GM23338 (cell line): ENCODE results near the gene RAC3. TPM values are rescaled to one million over a fixed set of nuclear protein-coding genes. Genes with fewer than 3 reads are reported as not detected.

ENCODE experiments used
- ATAC-seq: fragments of 200-7000 bp; cut with Tn5 transposase; 3 replicates; pipeline ENCODE4 v1.9.1; 2020
- DNase-seq: peaks from one replicate; pipeline ENCODE4 v3.0.0-alpha.2; 2015; ENCODE audit warnings: low spot score
- H2AFZ ChIP-seq: fragments of 200-600 bp; sonication (generic); 2 replicates; pipeline ENCODE4 v1.8.0; 2016; ENCODE audit warnings: antibody characterized with exemption, mild to moderate bottlenecking, moderate library complexity
- H3F3A ChIP-seq: fragments of 200-600 bp; sonication (generic); replicated peaks from 2 replicates; pipeline ENCODE4 v1.8.0; 2017; ENCODE audit warnings: antibody characterized with exemption, mixed run types, low read depth
- H3K27ac ChIP-seq: fragments of 200-600 bp; sonication (generic); 2 replicates; pipeline ENCODE4 v1.6.1; 2016; ENCODE audit warnings: low read depth
- H3K27me3 ChIP-seq: fragments of 200-600 bp; sonication (generic); 2 replicates; pipeline ENCODE4 v1.8.0; 2016; ENCODE audit warnings: mild to moderate bottlenecking, mixed run types, moderate library complexity; ENCODE audit not compliant: insufficient read depth
- H3K36me3 ChIP-seq: fragments of 200-600 bp; sonication (generic); 2 replicates; pipeline ENCODE4 v1.8.0; 2016; ENCODE audit warnings: mild to moderate bottlenecking; ENCODE audit not compliant: insufficient read depth
- H3K4me1 ChIP-seq: fragments of 200-600 bp; sonication (generic); 2 replicates; pipeline ENCODE4 v1.8.0; 2016; ENCODE audit warnings: mild to moderate bottlenecking, moderate library complexity; ENCODE audit not compliant: insufficient read depth
- H3K4me2 ChIP-seq: fragments of 200-600 bp; sonication (generic); 2 replicates; pipeline ENCODE4 v1.7.1; 2017; ENCODE audit warnings: mixed run types
- H3K4me3 ChIP-seq: fragments of 200-600 bp; sonication (generic); 2 replicates; pipeline ENCODE4 v1.6.1; 2016; ENCODE audit warnings: mixed run types
- H3K79me2 ChIP-seq: fragments of 200-600 bp; sonication (generic); replicated peaks from 2 replicates; pipeline ENCODE4 v1.8.0; 2017; ENCODE audit warnings: mild to moderate bottlenecking; ENCODE audit not compliant: insufficient read depth
- H3K9me2 ChIP-seq: fragments of 200-600 bp; sonication (generic); 2 replicates; pipeline ENCODE4 v1.8.0; 2017; ENCODE audit not compliant: insufficient read depth
- H4K20me1 ChIP-seq: fragments of 200-600 bp; sonication (generic); replicated peaks from 2 replicates; pipeline ENCODE4 v1.8.0; 2017; ENCODE audit warnings: mild to moderate bottlenecking; ENCODE audit not compliant: insufficient read depth
- H3K27ac Mint-ChIP-seq: 2 replicates; pipeline ENCODE4 v1.8.0; 2020; ENCODE audit warnings: inconsistent platforms, mild to moderate bottlenecking, moderate library complexity, mixed read lengths
- H3K27me3 Mint-ChIP-seq: 3 replicates; pipeline ENCODE4 v1.8.0; 2022; ENCODE audit warnings: low read depth, mild to moderate bottlenecking, moderate library complexity, mixed read lengths, inconsistent platforms; ENCODE audit not compliant: insufficient read depth, poor library complexity
- H3K36me3 Mint-ChIP-seq: 3 replicates; pipeline ENCODE4 v1.8.0; 2021; ENCODE audit warnings: low read depth, mild to moderate bottlenecking, inconsistent platforms, moderate library complexity, mixed read lengths
- H3K4me1 Mint-ChIP-seq: 3 replicates; pipeline ENCODE4 v1.8.0; 2020; ENCODE audit warnings: mild to moderate bottlenecking, inconsistent platforms, mixed read lengths
- H3K4me3 Mint-ChIP-seq: 3 replicates; pipeline ENCODE4 v1.8.0; 2021; ENCODE audit warnings: moderate library complexity, mild to moderate bottlenecking, inconsistent platforms, mixed read lengths
- H3K9me3 Mint-ChIP-seq: 3 replicates; pipeline ENCODE4 v1.8.0; 2020; ENCODE audit warnings: moderate library complexity, mild to moderate bottlenecking, inconsistent platforms, mixed read lengths
- CREB1 ChIP-seq: fragments of 250-450 bp; sonication (Bioruptor Pico); IDR thresholded peaks from 2 replicates; pipeline ENCODE4 v1.5.0; 2020; ENCODE audit warnings: low read depth, mild to moderate bottlenecking, moderate library complexity
- CTCF ChIP-seq, 2 experiments: fragments of 200-600 bp in 1 of 2; sonication (generic) in 1 of 2; conservative IDR thresholded peaks; 2 replicates each; pipeline versions ENCODE4 v1.5.1 to v1.6.1; 2016 to 2017; ENCODE audit warnings: antibody characterized with exemption in 2 of 2, low read depth in 2 of 2, mild to moderate bottlenecking in 2 of 2, moderate library complexity in 1 of 2
- ETS1 ChIP-seq: IDR thresholded peaks from 2 replicates; pipeline ENCODE4 v1.6.1; 2016; ENCODE audit warnings: antibody characterized with exemption
- EZH2phosphoT487 ChIP-seq: fragments of 200-600 bp; sonication (generic); IDR thresholded peaks from one replicate; pipeline ENCODE4 v1.8.1; 2018; ENCODE audit warnings: antibody characterized with exemption; ENCODE audit not compliant: unreplicated experiment
- JUNB ChIP-seq: IDR thresholded peaks from one replicate; pipeline ENCODE4 v1.6.1; 2016; ENCODE audit warnings: antibody characterized with exemption; ENCODE audit not compliant: unreplicated experiment
- POLR2AphosphoS5 ChIP-seq: IDR thresholded peaks from 2 replicates; pipeline ENCODE4 v1.6.1; 2016; ENCODE audit warnings: antibody characterized with exemption, low read depth
- STAT1 ChIP-seq: IDR thresholded peaks from one replicate; pipeline ENCODE4 v1.6.1; 2016; ENCODE audit warnings: antibody characterized with exemption; ENCODE audit not compliant: unreplicated experiment
- polyA plus RNA-seq: library from polyadenylated mRNA; unstranded; fragments of >200 nt; fragmentation: Nextera tagmentation; extraction: Ambion mirVana; gene quantifications from 2 replicates; pipeline ENCODE4 v1.2.1, GENCODE V29; 2016
- total RNA-seq: library from RNA; depleted of rRNA; stranded (reverse); fragments of >200 nt; shearing (Covaris generic); gene quantifications from 2 replicates; pipeline ENCODE4 v1.2.3, GENCODE V29; 2014

Gene RAC3
- total and polyA plus RNA-seq, 2 experiments from 2014 or later = 31.5 to 293 TPM

DNA sequence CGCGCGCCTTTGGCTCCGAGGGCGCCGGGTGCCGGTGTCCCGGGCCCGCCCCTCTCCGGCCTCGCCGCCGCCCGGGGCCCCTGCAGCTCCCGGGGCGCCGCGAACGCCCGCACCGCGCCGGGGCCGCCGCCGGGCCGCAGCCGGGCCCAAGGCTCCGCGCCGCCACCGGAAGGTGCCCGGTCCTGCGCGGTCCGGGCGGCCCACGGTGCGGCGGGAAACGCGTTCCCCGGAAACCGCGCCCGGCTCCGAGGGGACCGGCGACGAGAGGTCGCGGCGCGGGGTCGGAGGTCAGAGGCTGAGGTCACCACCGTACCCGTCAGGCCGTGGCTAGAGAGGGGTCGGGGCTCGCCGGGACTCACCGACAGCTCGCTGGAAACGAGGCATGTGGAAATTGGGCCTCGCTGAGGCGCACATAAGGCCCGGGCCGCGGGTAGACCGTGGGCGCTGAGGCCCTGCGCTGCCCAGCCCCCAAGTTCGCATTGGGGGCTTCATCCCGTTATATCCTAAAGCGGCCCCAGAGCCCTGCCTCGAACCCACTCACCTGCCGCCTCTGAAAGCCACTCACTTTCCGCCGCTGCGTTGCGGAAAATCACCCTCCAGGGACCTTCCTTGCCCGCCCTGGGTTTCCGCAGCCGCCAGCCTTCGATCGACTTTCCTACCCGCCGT lies 34.3 kb downstream of the RAC3 start, which contains the start of gene DUS1L:
Gene DUS1L (minus strand): TSS at position 167 of the 666 bp plus-strand sequence. CDS start 745 bp downstream, outside the sequence.
- Histone ChIP-seq H3K27me3 (no peaks in the 10 kb centered on the region), H4K20me1 (no peaks in the 10 kb centered on the region), H3K36me3 (no peaks in the 10 kb centered on the region), H2AFZ (peak within 1 kb of the TSS; percentile 94), H3K4me3 (peak within 1 kb of the TSS; percentile 77), H3K4me2 (peak within 1 kb of the TSS; percentile 88), H3F3A (0 out of 2 replicates have a peak, but pooled peaks cover 4% of the 10 kb centered on the region), H3K79me2 (no peaks in the 10 kb centered on the region), H3K27ac (no peak within 1 kb of the TSS), H3K4me1 (no peaks in the 10 kb centered on the region), H3K9me2 (no peaks in the 10 kb centered on the region)
- Mint-ChIP-seq H3K4me3 (peak within 1 kb of the TSS; percentile 80), H3K27ac (no peak within 1 kb of the TSS), H3K36me3 (no peaks in the 10 kb centered on the region; the same call in 1 of the 3 replicates), H3K4me1 (peaks cover 4% of the 10 kb centered on the region; the same call in 2 of the 3 replicates), H3K9me3 (no peaks in the 10 kb centered on the region), H3K27me3 (peaks cover 3% of the 10 kb centered on the region)
- DNase-seq (peak; percentile 74), ATAC-seq (peak; percentile 77)
- TF ChIP-seq STAT1 = no peak
- TF ChIP-seq POLR2AphosphoS5 = peak; percentile 59; the same call in 1 of the 2 replicates
- TF ChIP-seq ETS1 = peak; percentile 79
- TF ChIP-seq CREB1 (CRISPR knock-in tag) = peak; percentile 80

GRCh38 chr17:82070611-82071010 lies 39.1 kb downstream of the RAC3 start:
- ATAC-seq (no peak), DNase-seq (no peak)
- peaks cover 4% of the 10 kb centered on the region; the same call in 2 of the 3 replicates for H3K4me1 Mint-ChIP-seq
- no peaks in the 10 kb centered on the region; the same call in 2 of the 3 replicates for H3K36me3 Mint-ChIP-seq
- H3K79me2 ChIP-seq = no peaks in the 10 kb centered on the region
- peaks cover 10% of the 10 kb centered on the region for H3K27me3 Mint-ChIP-seq
- no peak overlapping the region for H3K4me3 ChIP-seq
- H3K9me3 Mint-ChIP-seq = no peaks in the 10 kb centered on the region; the same call in 2 of the 3 replicates
- TF ChIP-seq ETS1 (no peak), STAT1 (no peak), JUNB (no peak), EZH2phosphoT487 (no peak), CTCF (conservative IDR thresholded peaks at IDR 0.05; ENCODE audit: low read depth in 2 of 2) (no peak)
- H2AFZ ChIP-seq = no peak overlapping the region
- no peak overlapping the region for H3K27ac ChIP-seq
- no peaks in the 10 kb centered on the region for H3K36me3 ChIP-seq
- 0 out of 2 replicates have a peak, but pooled peaks cover 3% of the 10 kb centered on the region for H4K20me1 ChIP-seq
- 0 out of 2 replicates have a peak, but pooled peaks cover 4% of the 10 kb centered on the region for H3F3A ChIP-seq
- no peak overlapping the region for H3K4me3 Mint-ChIP-seq
- no peak overlapping the region for H3K4me2 ChIP-seq
- no peaks in the 10 kb centered on the region; the same call in 1 of the 2 replicates for H3K27me3 ChIP-seq
- H3K9me2 ChIP-seq = no peaks in the 10 kb centered on the region
- no peak overlapping the region for H3K27ac Mint-ChIP-seq
- no peaks in the 10 kb centered on the region for H3K4me1 ChIP-seq
